T-helper 1 cell (primary cell): ENCODE results near the gene RNF43.
"Not testable (repeated sequence)": the region's sequence is repeated elsewhere in the genome, so short reads cannot be mapped to it uniquely, and the experiment has no call there.

Experiments used
- DNase-seq, 5 donors: peaks; one replicate each; pipeline ENCODE4 v3.0.0-alpha.2; 2012 to 2020

Gene RNF43

GRCh38 chr17:58409432-58409831 is 7.9 kb downstream of the RNF43 start:
- no peak for DNase-seq

GRCh38 chr17:58403311-58403710 is 14.0 kb downstream of the RNF43 start:
- no peak for DNase-seq

GRCh38 chr17:58402679-58403078 is 14.7 kb downstream of the RNF43 start:
- DNase-seq: no peak

GRCh38 chr17:58402047-58402446 is 15.3 kb downstream of the RNF43 start:
- DNase-seq: peak in 1 of 5 donors; percentile 7

GRCh38 chr17:58401287-58401686 is 16.0 kb downstream of the RNF43 start:
- DNase-seq: no peak

- DNase-seq: no peak
Observed at GRCh38 chr17:58400826-58401225, 16.5 kb downstream of the RNF43 start.

GRCh38 chr17:58399974-58400373 is 17.4 kb downstream of the RNF43 start:
- no peak for DNase-seq

GRCh38 chr17:58398574-58399266 is 18.6 kb downstream of the RNF43 start:
- DNase-seq: no peak

- DNase-seq: not testable (repeated sequence)
Observed at GRCh38 chr17:58397421-58397820, 19.9 kb downstream of the RNF43 start.

- DNase-seq: no peak
Observed at GRCh38 chr17:58396173-58396572, 21.2 kb downstream of the RNF43 start.

- no peak for DNase-seq
Observed at GRCh38 chr17:58394534-58395223, 22.7 kb downstream of the RNF43 start.

- DNase-seq: no peak
Observed at GRCh38 chr17:58391302-58391984, 25.9 kb downstream of the RNF43 start.

- DNase-seq: no peak
Observed at GRCh38 chr17:58390884-58391283, 26.4 kb downstream of the RNF43 start.

GRCh38 chr17:58388302-58389190 is 28.8 kb downstream of the RNF43 start:
- no peak for DNase-seq

- DNase-seq: no peak
Observed at GRCh38 chr17:58387834-58388233, 29.5 kb downstream of the RNF43 start.

- DNase-seq: no peak
Observed at GRCh38 chr17:58386708-58387107, 30.6 kb downstream of the RNF43 start.

- no peak for DNase-seq
Observed at GRCh38 chr17:58385359-58385899, 31.9 kb downstream of the RNF43 start.

GRCh38 chr17:58384897-58385296 is 32.4 kb downstream of the RNF43 start:
- no peak for DNase-seq

- DNase-seq: no peak
Observed at GRCh38 chr17:58383892-58384462, 33.4 kb downstream of the RNF43 start.

- DNase-seq: no peak
Observed at GRCh38 chr17:58382872-58383242, 34.5 kb downstream of the RNF43 start.

- peak in 1 of 5 donors; percentile 44 for DNase-seq
Observed at GRCh38 chr17:58382108-58382871, 35.0 kb downstream of the RNF43 start.
